ENCODE data around the gene SCLY. TPM values are rescaled to one million over a fixed set of nuclear protein-coding genes. Genes with fewer than 3 reads are reported as not detected.

Gene SCLY
- 40.6 TPM for polyA plus RNA-seq (2013, experiment 1 of 2)
- polyA plus RNA-seq (2013, experiment 2 of 2): 42.4 TPM

- H3K4me3 ChIP-seq (ENCODE audit: low read length): peak within 1 kb of the TSS; percentile 78
- peaks cover 20% of the 10 kb centered on the region for H3K36me3 ChIP-seq (ENCODE audit: insufficient read depth, low read length)
- H3K27ac ChIP-seq (ENCODE audit: low read depth, low read length): peak within 1 kb of the TSS; percentile 78
- peak within 1 kb of the TSS; percentile 88 for H3K9ac ChIP-seq (ENCODE audit: low read depth, low read length)
- H3K9me3 ChIP-seq (ENCODE audit: insufficient read depth, low read depth, low read length): no peaks in the 10 kb centered on the region
- WGBS: under 1% methylated on average over 98 of the region's 98 CpGs
- peaks cover 17% of the 10 kb centered on the region for H3K4me1 ChIP-seq (ENCODE audit: insufficient read depth, low read length)
- H3K27me3 ChIP-seq (ENCODE audit: insufficient read depth, low read length): no peaks in the 10 kb centered on the region
These were observed at the start of gene SCLY for GRCh38 chr2:238060542-238061314. Gene SCLY, plus strand, starts transcription at chr2:238061001. Its CDS starts 54 bp downstream, at chr2:238061055.

GRCh38 chr2:238013806-238014205, 47.0 kb upstream of the SCLY start:
- Histone ChIP-seq H3K36me3 (ENCODE audit: insufficient read depth, low read length) (peaks cover 4% of the 10 kb centered on the region; the same call in 1 of the 2 replicates), H3K4me3 (ENCODE audit: low read length) (no peak overlapping the region), H3K9me3 (ENCODE audit: insufficient read depth, low read depth, low read length) (no peaks in the 10 kb centered on the region), H3K27ac (ENCODE audit: low read depth, low read length) (no peak overlapping the region), H3K27me3 (ENCODE audit: insufficient read depth, low read length) (no peaks in the 10 kb centered on the region), H3K9ac (ENCODE audit: low read depth, low read length) (no peak overlapping the region), H3K4me1 (ENCODE audit: insufficient read depth, low read length) (no peaks in the 10 kb centered on the region)
- WGBS: 91% methylated on average over 7 of the region's 7 CpGs

GRCh38 chr2:238015705-238016104, 45.1 kb upstream of the SCLY start:
- Histone ChIP-seq H3K4me1 (ENCODE audit: insufficient read depth, low read length) (no peaks in the 10 kb centered on the region), H3K9me3 (ENCODE audit: insufficient read depth, low read depth, low read length) (no peaks in the 10 kb centered on the region), H3K36me3 (ENCODE audit: insufficient read depth, low read length) (peaks cover 9% of the 10 kb centered on the region; the same call in 1 of the 2 replicates), H3K4me3 (ENCODE audit: low read length) (no peak overlapping the region), H3K27me3 (ENCODE audit: insufficient read depth, low read length) (no peaks in the 10 kb centered on the region), H3K9ac (ENCODE audit: low read depth, low read length) (no peak overlapping the region), H3K27ac (ENCODE audit: low read depth, low read length) (no peak overlapping the region)
- WGBS: 66% methylated on average over 4 of the region's 4 CpGs

GRCh38 chr2:238016526-238016925, 44.3 kb upstream of the SCLY start:
- H3K27ac ChIP-seq (ENCODE audit: low read depth, low read length): no peak overlapping the region
- H3K36me3 ChIP-seq (ENCODE audit: insufficient read depth, low read length): peaks cover 14% of the 10 kb centered on the region
- 94% methylated on average over 8 of the region's 8 CpGs for WGBS

GRCh38 chr2:238019962-238020361, 40.8 kb upstream of the SCLY start:
- no peaks in the 10 kb centered on the region for H3K27me3 ChIP-seq (ENCODE audit: insufficient read depth, low read length)
- H3K4me3 ChIP-seq (ENCODE audit: low read length): no peak overlapping the region
- no peak overlapping the region for H3K9ac ChIP-seq (ENCODE audit: low read depth, low read length)
- no peaks in the 10 kb centered on the region for H3K4me1 ChIP-seq (ENCODE audit: insufficient read depth, low read length)
- no peak overlapping the region for H3K27ac ChIP-seq (ENCODE audit: low read depth, low read length)
- 98% methylated on average over 2 of the region's 2 CpGs for WGBS
- no peaks in the 10 kb centered on the region for H3K9me3 ChIP-seq (ENCODE audit: insufficient read depth, low read depth, low read length)
- peaks cover 15% of the 10 kb centered on the region for H3K36me3 ChIP-seq (ENCODE audit: insufficient read depth, low read length)

More at GRCh38 chr2:238016526-238016925, 44.3 kb upstream of the SCLY start:
- Histone ChIP-seq H3K4me3 (ENCODE audit: low read length) (no peak overlapping the region), H3K9ac (ENCODE audit: low read depth, low read length) (no peak overlapping the region), H3K9me3 (ENCODE audit: insufficient read depth, low read depth, low read length) (no peaks in the 10 kb centered on the region), H3K27me3 (ENCODE audit: insufficient read depth, low read length) (no peaks in the 10 kb centered on the region), H3K4me1 (ENCODE audit: insufficient read depth, low read length) (no peaks in the 10 kb centered on the region)

GRCh38 chr2:238020816-238021215, 40.0 kb upstream of the SCLY start:
- 95% methylated on average over 9 of the region's 9 CpGs for WGBS
- Histone ChIP-seq H3K9ac (ENCODE audit: low read depth, low read length) (no peak overlapping the region), H3K27ac (ENCODE audit: low read depth, low read length) (no peak overlapping the region), H3K9me3 (ENCODE audit: insufficient read depth, low read depth, low read length) (no peaks in the 10 kb centered on the region), H3K27me3 (ENCODE audit: insufficient read depth, low read length) (no peaks in the 10 kb centered on the region), H3K4me1 (ENCODE audit: insufficient read depth, low read length) (no peaks in the 10 kb centered on the region), H3K36me3 (ENCODE audit: insufficient read depth, low read length) (peaks cover 21% of the 10 kb centered on the region), H3K4me3 (ENCODE audit: low read length) (no peak overlapping the region)

- Histone ChIP-seq H3K27me3 (ENCODE audit: insufficient read depth, low read length) (no peaks in the 10 kb centered on the region), H3K36me3 (ENCODE audit: insufficient read depth, low read length) (peaks cover 21% of the 10 kb centered on the region), H3K9ac (ENCODE audit: low read depth, low read length) (no peak overlapping the region), H3K4me1 (ENCODE audit: insufficient read depth, low read length) (no peaks in the 10 kb centered on the region), H3K4me3 (ENCODE audit: low read length) (no peak overlapping the region), H3K27ac (ENCODE audit: low read depth, low read length) (no peak overlapping the region), H3K9me3 (ENCODE audit: insufficient read depth, low read depth, low read length) (no peaks in the 10 kb centered on the region)
- 98% methylated on average over 4 of the region's 4 CpGs for WGBS
These were observed 39.5 kb upstream of the SCLY start for GRCh38 chr2:238021327-238021726.

GRCh38 chr2:238022594-238023157, 38.1 kb upstream of the SCLY start:
- Histone ChIP-seq H3K9ac (ENCODE audit: low read depth, low read length) (no peak overlapping the region), H3K27me3 (ENCODE audit: insufficient read depth, low read length) (no peaks in the 10 kb centered on the region), H3K9me3 (ENCODE audit: insufficient read depth, low read depth, low read length) (no peaks in the 10 kb centered on the region), H3K27ac (ENCODE audit: low read depth, low read length) (no peak overlapping the region), H3K4me3 (ENCODE audit: low read length) (no peak overlapping the region), H3K36me3 (ENCODE audit: insufficient read depth, low read length) (peaks cover 24% of the 10 kb centered on the region), H3K4me1 (ENCODE audit: insufficient read depth, low read length) (peaks cover 4% of the 10 kb centered on the region; the same call in 1 of the 2 replicates)
- WGBS: 92% methylated on average over 5 of the region's 5 CpGs

GRCh38 chr2:238023608-238024007, 37.2 kb upstream of the SCLY start:
- Histone ChIP-seq H3K9me3 (ENCODE audit: insufficient read depth, low read depth, low read length) (no peaks in the 10 kb centered on the region), H3K4me1 (ENCODE audit: insufficient read depth, low read length) (peaks cover 9% of the 10 kb centered on the region; the same call in 1 of the 2 replicates), H3K27me3 (ENCODE audit: insufficient read depth, low read length) (no peaks in the 10 kb centered on the region), H3K9ac (ENCODE audit: low read depth, low read length) (no peak overlapping the region), H3K4me3 (ENCODE audit: low read length) (no peak overlapping the region), H3K36me3 (ENCODE audit: insufficient read depth, low read length) (peaks cover 21% of the 10 kb centered on the region), H3K27ac (ENCODE audit: low read depth, low read length) (no peak overlapping the region)
- 94% methylated on average over 2 of the region's 2 CpGs for WGBS

GRCh38 chr2:238024986-238025385, 35.8 kb upstream of the SCLY start:
- H3K4me1 ChIP-seq (ENCODE audit: insufficient read depth, low read length): peaks cover 9% of the 10 kb centered on the region; the same call in 1 of the 2 replicates
- no peak overlapping the region for H3K9ac ChIP-seq (ENCODE audit: low read depth, low read length)
- no peak overlapping the region for H3K4me3 ChIP-seq (ENCODE audit: low read length)
- no peaks in the 10 kb centered on the region for H3K27me3 ChIP-seq (ENCODE audit: insufficient read depth, low read length)
- WGBS: 97% methylated on average over 8 of the region's 8 CpGs
- H3K9me3 ChIP-seq (ENCODE audit: insufficient read depth, low read depth, low read length): no peaks in the 10 kb centered on the region
- H3K27ac ChIP-seq (ENCODE audit: low read depth, low read length): no peak overlapping the region; the same call in 1 of the 2 replicates
- H3K36me3 ChIP-seq (ENCODE audit: insufficient read depth, low read length): peaks cover 20% of the 10 kb centered on the region

GRCh38 chr2:238025741-238026360, 35.0 kb upstream of the SCLY start:
- Histone ChIP-seq H3K27me3 (ENCODE audit: insufficient read depth, low read length) (no peaks in the 10 kb centered on the region), H3K36me3 (ENCODE audit: insufficient read depth, low read length) (peaks cover 25% of the 10 kb centered on the region), H3K27ac (ENCODE audit: low read depth, low read length) (no peak overlapping the region), H3K9ac (ENCODE audit: low read depth, low read length) (no peak overlapping the region), H3K4me3 (ENCODE audit: low read length) (no peak overlapping the region), H3K4me1 (ENCODE audit: insufficient read depth, low read length) (peaks cover 9% of the 10 kb centered on the region; the same call in 1 of the 2 replicates), H3K9me3 (ENCODE audit: insufficient read depth, low read depth, low read length) (no peaks in the 10 kb centered on the region)
- WGBS: 93% methylated on average over 9 of the region's 9 CpGs

All from HUES64 (cell line).